A172 (cell line): ENCODE data around the gene RASL11B. TPM values are rescaled to one million over a fixed set of nuclear protein-coding genes. Genes with fewer than 3 reads are reported as not detected.
"Not testable (repeated sequence)": the region's sequence is repeated elsewhere in the genome, so short reads cannot be mapped to it uniquely, and the experiment has no call there.

Experiments used
- DNase-seq: peaks from one replicate; pipeline ENCODE4 v3.0.0-alpha.2; 2015; ENCODE audit warnings: low spot score
- total RNA-seq: library from RNA; depleted of rRNA; stranded (reverse); fragments of >200 nt; shearing (Covaris generic); gene quantifications from 2 replicates; pipeline ENCODE4 v1.2.3, GENCODE V29; 2014; rRNA removed

Gene RASL11B, protein sequence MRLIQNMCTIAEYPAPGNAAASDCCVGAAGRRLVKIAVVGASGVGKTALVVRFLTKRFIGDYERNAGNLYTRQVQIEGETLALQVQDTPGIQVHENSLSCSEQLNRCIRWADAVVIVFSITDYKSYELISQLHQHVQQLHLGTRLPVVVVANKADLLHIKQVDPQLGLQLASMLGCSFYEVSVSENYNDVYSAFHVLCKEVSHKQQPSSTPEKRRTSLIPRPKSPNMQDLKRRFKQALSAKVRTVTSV
- not detected in 2 replicates for total RNA-seq

DNA sequence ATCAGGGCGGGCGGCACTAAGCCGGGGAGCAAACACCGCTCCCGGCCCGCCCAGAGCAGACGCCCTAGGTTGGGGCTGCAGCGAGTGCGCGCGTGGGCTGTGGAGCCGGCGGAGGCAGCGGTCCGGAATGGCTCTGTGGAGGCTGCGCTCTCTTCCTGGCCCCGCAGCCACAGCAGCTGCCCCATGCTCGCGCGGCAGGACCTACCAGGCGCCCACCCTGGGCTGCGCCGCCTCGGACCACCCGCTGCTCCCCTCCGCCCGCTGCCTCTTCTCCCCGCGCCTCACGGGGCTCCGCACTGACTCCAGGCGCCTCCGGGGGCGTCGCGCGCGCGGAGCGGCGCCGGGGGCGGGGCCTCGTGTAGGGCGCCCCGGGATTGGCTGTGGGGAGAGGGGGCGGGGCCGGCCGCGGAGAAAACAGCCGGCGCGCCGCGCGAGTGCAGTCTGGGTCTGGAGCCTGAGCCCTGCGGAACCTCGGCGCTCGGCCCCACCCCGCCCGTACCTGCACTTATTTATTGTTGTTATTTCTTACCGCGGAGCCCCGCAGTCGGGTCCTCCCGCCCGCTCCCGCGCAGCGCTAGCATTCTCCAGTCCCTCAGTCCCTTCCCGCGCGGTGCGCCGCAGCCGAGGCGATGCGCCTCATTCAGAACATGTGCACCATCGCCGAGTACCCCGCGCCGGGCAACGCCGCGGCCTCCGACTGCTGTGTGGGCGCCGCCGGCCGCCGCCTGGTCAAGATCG, at the start of gene RASL11B:
RASL11B (plus strand) TSS at position 439 of the 738 bp plus-strand sequence; CDS start at position 630, 191 bp downstream.
- DNase-seq, result peak; percentile 23

DNA sequence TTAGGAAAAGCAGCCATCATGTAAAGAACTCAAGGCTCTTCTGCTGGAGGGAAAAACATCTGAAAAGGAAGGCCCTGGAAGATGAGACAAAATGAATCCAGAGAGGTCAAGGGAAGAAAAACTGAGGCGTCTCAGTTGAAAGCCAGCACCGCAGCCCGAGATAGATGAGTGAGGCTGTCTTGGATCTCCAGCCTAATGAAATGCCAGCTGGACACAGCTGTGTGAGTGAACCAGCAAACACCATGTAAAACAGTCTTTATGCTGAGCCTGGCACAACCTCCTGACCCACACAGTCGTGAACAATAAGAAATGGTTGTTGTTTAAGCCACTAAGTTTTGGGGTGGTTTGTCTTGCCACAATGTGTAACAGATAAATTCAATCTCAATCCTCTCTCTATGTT, 48.6 kb upstream of the RASL11B start:
- no peak for DNase-seq

DNA sequence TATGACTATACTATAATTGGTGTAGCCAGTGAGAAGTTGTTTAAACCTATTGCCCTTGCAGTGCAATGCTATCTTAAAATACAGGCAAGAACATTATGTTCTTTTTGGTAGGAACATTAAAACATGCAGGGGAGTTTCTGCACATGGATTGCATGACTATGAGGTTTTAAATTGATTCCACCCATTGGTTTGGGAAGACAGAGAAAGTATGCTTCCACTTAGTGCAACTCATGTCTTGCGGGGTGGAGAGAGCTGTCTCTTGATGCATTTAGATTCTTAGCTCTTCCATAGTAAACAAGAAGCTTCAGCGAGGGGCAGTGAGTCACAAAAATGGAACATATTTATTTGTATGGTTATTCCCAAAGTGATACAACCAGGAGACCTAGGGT, 39.5 kb upstream of the RASL11B start:
- DNase-seq, result no peak

DNA sequence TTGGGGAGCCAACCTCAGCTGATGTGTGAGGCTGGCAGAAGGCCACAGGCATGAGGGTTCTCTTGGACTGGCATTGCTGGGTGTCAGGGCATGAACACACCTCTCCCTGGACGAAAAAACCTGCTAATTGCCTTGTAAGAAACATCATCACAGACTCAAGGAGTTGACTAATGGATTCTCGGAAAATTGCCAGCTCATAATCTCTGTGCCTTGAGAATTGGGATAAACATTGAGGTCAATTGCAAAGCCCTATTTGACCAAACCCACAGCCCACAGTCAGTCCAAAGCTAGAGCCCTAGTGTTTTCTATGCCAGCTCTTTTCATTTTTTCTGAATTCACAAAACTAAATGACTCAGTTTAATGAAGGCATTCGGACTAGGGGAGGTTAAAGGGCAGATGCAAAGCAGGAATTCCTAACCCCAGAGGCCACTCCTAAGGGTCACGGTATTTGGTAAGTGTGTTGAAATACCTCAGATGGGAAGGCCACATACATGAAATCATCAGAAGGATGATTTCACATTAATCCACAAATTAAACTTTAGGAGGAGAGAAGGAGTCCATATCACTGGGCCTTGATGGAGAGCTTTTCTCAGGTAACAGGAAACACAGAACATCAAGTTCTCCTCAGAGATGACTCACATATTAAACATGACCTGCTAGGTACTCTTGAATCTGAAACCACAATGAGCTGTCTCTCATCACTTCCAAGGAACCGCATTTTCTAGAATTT, 39.0 kb upstream of the RASL11B start:
- peak; percentile 58 for DNase-seq

DNA sequence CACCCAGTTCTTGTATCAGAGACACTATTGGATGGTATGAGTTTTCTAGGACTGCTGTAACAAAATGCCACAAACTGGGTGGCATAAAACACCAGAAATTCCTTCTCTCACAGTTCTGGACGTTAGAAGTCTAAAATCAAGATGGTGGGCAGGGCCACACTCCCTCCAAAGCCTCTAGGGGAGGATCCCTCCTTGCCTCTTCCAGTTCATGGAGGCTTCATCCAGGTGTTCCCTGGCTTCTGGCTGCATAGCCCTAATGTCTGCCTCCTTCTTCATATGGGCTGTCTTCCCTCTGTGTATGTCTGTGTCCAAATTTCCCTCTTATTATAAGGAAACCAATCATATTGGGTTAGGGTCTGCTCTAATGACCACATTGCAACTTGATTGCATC, 38.4 kb upstream of the RASL11B start:
- no peak for DNase-seq

DNA sequence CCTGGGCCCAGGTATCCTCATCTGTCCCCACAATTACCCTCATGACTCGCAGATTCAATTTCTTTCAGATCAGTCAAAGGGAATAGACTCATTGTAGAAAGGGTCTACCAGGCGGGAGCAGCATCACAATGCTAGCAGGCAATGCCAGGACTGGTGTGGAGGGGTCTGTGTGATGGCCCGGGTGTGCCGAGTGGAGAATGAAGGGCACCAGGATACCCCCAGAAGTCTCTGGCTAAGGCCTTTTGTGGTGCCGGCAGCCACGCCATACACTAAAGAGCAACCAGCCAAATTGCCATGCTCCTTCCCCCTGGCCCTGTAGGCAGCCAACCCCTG, 37.9 kb upstream of the RASL11B start:
- DNase-seq, result no peak

DNA sequence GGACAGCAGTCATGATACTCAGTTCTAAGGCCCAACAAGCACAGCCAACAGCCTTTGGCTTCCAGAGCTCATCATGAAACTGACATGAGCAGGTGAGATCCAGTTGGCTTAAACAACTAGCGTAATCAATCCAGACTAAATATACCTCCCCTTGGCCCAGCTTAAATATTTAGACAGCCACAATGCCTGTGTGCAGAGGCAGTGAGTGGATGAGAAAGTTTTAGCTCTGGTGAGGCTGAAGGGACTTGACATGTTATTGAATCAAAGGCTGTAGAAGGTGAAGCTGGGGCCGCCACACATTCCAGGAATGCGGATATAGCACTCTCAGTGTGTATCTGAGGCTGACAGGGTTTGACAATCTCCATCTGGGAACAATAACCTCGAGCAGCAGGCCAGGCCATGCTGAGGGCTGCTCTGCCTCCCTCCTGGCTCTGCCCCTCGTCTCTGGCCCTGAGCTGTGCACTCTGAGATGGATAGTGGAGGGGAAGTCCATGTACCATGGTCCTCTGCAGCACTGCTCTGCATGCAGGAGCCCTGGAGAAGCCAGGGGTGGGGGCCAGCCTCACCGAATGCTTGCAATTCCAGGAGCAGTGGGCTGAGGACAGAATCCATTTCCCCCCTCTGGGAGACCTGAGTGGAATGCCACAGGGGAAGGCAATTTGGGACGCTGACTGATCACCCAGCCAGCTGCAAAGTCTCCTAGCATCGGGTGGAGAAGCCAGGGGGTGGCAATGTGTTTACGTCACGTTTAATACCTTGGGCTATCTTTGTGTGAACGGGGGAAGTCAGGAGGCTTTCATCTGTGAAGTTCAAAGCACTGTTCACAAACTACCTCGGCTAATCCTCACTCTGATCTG, 37.3 kb upstream of the RASL11B start:
- no peak for DNase-seq

DNA sequence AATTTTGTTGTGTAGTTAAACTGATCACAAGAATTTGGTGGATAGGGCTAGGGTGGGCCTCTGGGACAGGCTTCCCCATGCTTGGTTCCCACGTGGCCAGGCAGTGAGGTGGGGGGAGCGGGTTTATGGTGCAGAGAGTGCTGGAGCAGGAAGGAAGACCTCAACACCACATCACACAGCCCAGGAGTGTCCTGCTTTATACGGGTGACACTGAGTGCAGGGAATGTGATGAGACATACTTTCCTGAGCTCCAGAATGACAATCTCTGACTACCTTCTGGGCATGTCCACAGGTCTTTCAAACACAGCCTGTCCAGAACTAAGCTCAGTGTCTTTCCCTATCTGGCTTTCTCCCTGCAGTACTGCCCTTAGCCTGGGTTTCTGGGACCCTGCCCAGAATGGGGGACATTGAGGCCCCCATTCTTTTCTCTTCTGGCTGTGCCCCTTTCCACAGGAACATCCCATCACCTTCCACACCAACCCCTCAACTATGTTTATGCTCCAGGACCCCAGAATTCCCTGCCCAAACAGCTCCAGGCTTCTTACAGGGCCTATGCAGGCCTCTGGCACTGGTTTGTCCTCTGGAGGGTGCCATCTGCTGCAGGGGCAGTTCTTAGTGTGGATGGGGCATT, 36.5 kb upstream of the RASL11B start:
- DNase-seq, result no peak

DNA sequence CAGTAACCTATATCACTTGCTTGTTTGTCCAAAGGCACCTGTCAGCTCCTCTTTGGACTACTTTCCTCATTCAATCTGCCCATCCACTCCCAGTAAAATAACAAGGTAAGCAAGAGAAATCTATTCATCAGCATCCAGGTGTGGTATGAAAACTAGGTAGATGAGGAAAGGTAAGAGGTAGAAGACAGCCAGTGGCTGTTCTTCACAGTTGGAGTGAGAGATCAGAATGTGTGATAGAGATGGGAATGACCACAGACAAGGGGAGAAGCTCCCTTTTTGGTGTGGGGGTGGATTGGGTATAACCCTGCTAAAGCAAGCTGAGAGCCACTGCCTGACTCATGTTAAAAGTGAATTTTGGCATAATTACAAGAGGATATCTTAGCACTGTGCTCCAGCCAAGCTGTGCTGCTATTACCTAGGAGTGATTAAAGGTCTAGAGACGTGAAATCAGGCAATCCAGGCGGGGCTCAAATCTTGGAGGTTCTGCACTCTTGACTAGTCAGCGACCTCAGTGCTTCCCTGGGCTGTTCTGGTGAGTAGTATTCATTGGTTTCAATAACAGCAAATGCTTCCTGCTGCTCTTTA, 28.1 kb upstream of the RASL11B start:
- no peak for DNase-seq

DNA sequence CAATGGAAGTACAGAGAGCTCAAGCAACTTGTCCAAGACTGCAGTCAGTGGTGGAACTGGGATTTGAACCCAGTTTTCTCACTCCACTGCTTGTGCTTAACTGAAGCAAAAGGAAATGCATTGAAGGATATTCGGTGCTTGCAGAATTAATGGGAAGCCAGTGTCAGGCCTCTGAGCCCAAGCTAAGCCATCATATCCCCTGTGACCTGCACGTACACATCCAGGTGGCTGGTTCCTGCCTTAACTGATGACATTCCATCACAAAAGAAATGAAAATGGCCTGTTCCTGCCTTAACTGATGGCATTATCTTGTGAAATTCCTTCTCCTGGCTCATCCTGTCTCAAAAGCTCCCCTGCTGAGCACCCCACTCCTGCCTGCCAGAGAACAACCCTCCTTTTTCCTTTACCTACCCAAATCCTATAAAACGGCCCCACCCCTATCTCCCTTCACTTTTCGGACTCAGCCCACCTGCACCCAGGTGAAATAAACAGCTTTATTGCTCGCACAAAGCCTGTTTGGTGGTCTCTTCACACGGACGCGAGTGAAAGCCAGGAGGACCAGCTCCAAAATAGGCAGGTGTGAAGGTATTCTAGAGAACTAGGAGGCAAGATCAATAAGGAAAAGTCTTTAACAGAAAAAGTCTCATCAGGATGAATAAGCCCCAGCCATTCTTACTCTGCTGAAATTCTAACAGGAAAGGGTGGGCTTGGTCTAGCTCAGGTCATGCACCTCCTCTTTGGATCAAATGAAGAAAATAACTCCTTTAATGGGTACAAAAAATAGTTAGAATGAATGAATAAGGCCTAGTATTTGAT, 27.3 kb upstream of the RASL11B start:
- DNase-seq, result not testable (repeated sequence)

DNA sequence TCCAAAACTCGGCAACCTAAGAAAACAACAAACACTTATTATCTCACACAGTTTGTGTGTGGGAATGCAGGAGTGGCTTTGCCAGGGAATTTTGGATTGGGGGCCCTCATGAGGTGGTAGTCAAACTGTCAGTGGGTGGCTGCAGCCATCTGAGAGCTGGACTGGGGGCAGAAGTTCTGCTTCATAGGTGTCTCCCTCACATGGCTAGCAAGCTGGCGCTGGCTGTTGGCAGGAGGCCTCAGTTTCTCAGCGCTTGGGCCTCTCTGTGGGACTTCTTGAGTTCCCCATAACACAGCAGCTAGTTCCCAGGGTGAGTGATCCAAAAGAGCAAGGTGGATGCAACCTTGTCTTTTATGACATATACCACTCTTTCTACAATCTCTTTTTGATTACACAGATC, 26.0 kb upstream of the RASL11B start:
- no peak for DNase-seq

DNA sequence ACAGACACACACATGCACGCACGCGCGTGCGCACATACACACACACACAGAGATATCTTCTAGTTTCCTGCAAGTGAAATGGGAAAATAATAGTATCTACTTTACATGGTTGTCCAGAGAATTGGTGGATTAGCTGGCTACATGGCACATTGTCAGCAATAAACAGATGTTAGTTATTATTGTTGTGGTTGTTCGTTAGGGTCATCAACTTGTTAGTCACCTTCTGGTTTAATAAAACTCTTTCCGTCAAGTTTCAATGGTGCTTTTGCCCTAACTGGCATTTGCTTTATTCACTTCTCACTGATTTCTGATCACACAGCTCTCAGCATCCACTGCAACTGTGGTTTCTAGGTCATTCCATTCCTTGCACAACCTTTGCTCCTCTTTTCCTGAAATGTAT, 25.4 kb upstream of the RASL11B start:
- DNase-seq, result no peak

DNA sequence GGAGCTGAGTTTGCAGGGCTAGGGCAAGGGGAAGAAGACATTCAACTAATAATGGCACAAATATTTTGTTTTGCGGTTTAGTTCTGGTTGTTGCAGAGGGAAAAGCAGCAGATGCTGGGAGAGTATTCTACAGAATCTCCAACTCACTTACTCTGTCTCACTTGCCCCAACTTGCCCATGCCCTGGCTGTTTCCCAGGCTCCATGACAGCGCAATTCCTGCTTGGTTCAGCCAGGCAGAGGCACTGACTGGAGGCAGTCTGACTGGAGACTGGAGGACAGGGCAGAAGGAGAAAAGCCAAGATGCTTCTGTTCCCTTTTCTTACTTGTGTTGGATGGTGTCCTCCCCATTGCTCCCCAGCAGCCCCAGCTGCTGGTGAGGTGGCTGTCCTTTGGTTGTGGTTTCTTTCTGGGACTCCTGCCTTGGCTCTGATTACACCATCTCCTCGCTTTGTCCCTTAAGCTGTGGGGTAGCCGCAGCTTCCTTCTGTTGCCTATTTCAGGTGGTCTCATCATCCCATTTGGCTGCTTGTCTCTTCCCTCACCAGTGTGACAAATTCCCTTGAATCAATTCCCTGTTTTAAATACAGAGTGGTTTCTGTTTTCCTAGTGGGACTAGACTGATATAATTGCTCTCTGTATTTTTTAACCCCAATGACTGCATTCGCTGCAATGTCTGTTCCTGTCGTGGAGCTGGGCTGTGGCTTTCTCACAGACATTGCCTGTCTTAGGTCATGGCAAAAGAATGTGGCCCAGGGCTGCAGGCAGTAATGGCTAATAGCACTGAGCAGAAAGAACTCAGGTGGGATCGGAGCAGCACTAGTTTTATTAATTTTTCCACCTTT, 24.2 kb upstream of the RASL11B start:
- peak; percentile 76 for DNase-seq

DNA sequence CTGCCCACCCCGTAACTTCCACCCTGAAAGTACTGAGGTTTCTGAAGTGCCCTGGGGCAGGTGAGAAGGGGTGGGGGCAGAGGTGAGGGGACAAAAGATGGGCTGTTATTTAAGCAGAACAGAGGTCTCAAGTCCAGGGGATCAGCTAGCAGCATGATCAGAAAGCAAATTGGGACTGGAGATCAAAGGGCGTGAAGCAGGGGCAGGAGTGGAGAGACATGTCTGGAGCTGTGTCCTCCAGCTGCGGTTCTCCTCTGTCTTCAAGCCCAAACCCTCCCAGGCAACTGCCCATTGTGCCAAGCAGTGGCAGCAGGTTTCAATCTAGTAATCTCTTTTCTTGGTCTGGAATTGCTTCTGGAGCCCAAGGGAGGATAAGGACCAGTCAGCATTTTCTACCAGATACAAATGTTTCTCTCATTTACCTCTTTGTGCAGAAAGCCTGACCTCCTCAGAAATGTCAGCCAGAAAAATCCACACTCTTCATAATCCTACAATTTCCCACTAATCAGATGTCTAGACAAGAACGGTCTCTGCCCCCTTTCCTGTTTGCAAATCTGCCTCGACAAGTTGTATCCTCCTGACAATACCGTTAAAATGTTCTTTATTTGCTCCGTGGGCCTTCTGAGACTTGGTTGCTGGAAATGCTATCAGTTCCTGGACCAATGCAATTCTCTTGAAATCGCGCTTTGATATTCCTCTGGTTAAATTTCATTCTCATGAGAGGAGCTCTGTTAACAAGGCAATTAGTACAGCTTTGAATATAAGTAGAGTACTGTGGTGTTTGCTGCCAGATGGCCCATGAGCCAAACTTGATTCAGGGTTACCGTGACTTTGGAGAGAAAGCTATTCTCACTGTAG, 23.2 kb upstream of the RASL11B start:
- no peak for DNase-seq

DNA sequence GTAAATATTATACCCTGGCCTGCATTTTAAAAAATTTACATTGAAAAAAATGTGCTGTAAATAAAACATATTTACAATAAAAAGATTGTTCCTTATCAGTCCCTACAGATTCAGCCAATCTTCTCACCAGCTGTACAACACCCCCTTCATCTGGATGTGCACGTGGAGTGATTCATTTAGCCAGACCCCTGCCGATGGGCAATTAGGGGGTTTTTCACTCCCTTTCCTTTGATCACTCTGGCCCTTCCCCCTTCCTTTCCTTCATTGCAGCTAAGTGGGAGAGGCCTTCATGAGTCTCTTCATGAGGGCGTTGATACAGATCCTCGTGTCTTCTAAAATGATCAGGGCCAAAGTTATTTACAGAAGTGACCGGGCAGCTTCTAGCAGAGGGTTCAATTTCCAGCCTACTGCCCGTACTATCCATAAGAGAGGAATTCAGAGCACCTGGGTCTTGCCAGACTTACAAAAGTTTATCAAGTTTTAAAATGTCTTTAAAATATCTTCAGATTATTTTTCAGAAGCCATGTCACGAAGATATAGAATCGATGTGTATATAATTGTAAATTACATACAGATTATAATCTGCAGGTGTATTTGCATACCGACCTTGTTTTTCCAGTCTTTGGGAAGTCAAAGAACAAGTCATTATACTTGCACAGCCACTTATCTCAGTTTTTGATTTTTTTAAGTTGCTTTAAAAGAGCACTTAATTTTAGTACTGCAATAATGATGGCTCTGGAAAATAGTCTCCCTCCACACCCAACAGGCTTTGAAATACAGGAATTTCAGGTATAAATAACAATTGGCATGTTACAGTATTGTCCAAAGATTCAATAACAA, 21.4 kb upstream of the RASL11B start:
- DNase-seq, result no peak

DNA sequence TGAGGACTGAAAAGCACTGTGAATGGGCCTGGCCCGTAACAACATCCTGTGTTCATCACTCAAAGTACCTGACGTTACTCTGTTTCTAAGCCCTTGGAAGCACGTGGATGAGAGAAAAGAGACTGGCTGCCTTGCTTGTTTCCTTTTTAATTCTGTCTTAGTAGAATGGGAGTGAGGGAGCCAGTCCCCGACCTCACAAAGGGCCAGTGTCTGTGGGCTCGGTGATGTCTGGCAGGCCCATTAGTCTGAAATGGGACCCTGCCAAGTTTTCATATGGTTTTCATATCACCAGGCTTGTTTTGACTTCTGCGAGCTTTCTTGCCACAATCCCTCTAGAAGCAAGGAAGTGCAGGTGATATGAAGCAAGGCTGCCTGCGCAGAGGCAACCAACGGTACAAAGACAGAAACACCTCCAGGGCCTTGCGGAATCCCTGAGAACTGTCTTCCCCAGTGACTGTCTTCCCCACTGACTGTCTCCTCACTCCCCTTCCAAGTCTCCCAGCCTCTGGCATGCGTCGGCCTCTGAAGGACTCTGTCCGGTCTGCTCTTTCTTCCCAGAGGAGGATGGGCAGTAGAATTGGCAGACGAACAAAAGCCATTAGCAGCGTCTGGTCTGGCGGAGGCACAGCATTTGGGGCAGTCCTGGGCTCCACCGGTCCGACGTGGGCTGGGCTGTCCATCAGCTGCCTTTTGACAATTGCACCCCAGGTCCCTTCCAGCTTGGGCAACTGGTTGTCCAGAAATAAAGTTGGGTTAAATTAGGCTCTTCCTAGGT, 20.2 kb upstream of the RASL11B start:
- DNase-seq, result no peak

DNA sequence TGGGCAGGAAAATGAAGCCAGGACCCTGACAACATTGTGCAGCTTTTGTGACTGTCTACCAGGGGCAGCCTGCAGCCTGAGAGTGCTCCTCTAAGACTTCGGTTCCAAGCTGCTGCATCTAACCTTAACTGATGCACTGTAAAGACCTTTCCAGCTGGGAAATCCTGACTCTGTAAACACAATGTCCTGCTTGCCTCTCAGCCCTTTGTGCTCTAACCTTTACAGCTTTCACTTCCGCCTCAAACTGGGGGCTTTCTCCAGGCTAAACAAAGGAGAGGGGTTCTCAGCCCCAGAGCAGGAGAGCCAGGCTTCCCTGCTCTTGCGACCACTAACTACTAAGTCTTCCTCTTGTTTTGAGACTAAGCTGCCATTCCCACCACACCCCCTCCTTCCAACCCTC, 19.3 kb upstream of the RASL11B start:
- DNase-seq, result no peak
